Progenitor cell of endocrine pancreas (in vitro differentiated cells): ENCODE data around the gene STRADA. TPM values are rescaled to one million over a fixed set of nuclear protein-coding genes. Genes with fewer than 3 reads are reported as not detected.

Experiments
- DNase-seq: peaks from one replicate; pipeline ENCODE4 v3.0.0; 2021; ENCODE audit warnings: low spot score; ENCODE audit not compliant: unreplicated experiment
- H3K27ac Mint-ChIP-seq: 2 replicates; pipeline ENCODE4 v1.8.0; 2021; ENCODE audit warnings: mild to moderate bottlenecking, moderate library complexity, mixed read lengths
- H3K27me3 Mint-ChIP-seq: 2 replicates; pipeline ENCODE4 v1.8.0; 2021; ENCODE audit warnings: mixed read lengths
- H3K36me3 Mint-ChIP-seq: 2 replicates; pipeline ENCODE4 v1.8.0; 2022; ENCODE audit warnings: mixed read lengths; ENCODE audit not compliant: insufficient read depth
- H3K4me1 Mint-ChIP-seq: 2 replicates; pipeline ENCODE4 v1.8.0; 2021; ENCODE audit warnings: low read depth, mixed read lengths
- H3K4me3 Mint-ChIP-seq: 2 replicates; pipeline ENCODE4 v1.8.0; 2021; ENCODE audit warnings: low read depth, mild to moderate bottlenecking, moderate library complexity, mixed read lengths
- H3K9me3 Mint-ChIP-seq: 2 replicates; pipeline ENCODE4 v1.8.0; 2021; ENCODE audit warnings: low read depth, mixed read lengths
- CTCF ChIP-seq: fragments of 200-600 bp; sonication (generic); IDR thresholded peaks from one replicate; pipeline ENCODE4 v1.5.0; 2021; ENCODE audit warnings: antibody characterized with exemption, mild to moderate bottlenecking; ENCODE audit not compliant: unreplicated experiment
- total RNA-seq: library from RNA; stranded (reverse); gene quantifications from 2 replicates; pipeline ENCODE4 v1.2.1, GENCODE V29; 2021

STRADA gene
- total RNA-seq, 1 donor from 2014 or later, result 49.7 TPM

DNA sequence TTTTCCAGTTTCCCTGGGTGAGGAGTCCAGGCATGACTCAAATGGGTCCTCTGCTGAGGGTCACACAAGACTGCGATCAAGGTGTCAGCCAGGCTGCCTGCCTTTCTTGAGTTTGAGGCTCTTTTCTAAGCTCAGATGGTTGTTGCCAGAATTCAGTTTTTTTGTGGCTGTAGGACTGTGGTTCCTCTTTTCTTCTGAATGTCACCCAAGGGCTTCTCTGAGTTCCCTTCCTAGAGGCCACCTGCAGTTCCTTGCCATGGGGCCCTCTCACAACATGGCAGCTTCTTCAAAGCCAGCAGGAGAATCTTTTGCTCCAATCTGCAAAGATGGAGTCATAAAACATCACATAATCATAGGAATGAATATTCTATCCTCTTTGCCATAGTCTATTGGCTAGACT lies 59.2 kb downstream of the STRADA start:
- Mint-ChIP-seq H3K27ac (no peak overlapping the region), H3K4me3 (no peak overlapping the region)

GRCh38 chr17:63681530-63681929 lies 60.1 kb downstream of the STRADA start:
- Mint-ChIP-seq H3K27me3 (no peaks in the 10 kb centered on the region), H3K27ac (no peak overlapping the region), H3K4me3 (no peak overlapping the region), H3K36me3 (no peaks in the 10 kb centered on the region), H3K9me3 (no peaks in the 10 kb centered on the region), H3K4me1 (no peaks in the 10 kb centered on the region)
- no peak for TF ChIP-seq CTCF
- DNase-seq, result no peak

More for the DNA sequence above, 59.2 kb downstream of the STRADA start:
- Mint-ChIP-seq H3K9me3 (no peaks in the 10 kb centered on the region), H3K36me3 (no peaks in the 10 kb centered on the region), H3K27me3 (no peaks in the 10 kb centered on the region), H3K4me1 (no peaks in the 10 kb centered on the region)
- no peak for TF ChIP-seq CTCF
- no peak for DNase-seq

GRCh38 chr17:63680700-63681099 lies 60.9 kb downstream of the STRADA start:
- TF ChIP-seq CTCF, result no peak
- H3K36me3 Mint-ChIP-seq, result no peaks in the 10 kb centered on the region
- no peaks in the 10 kb centered on the region for H3K27me3 Mint-ChIP-seq
- no peak overlapping the region for H3K4me3 Mint-ChIP-seq
- DNase-seq, result no peak
- H3K4me1 Mint-ChIP-seq, result no peaks in the 10 kb centered on the region
- no peak overlapping the region for H3K27ac Mint-ChIP-seq
- H3K9me3 Mint-ChIP-seq, result no peaks in the 10 kb centered on the region

DNA sequence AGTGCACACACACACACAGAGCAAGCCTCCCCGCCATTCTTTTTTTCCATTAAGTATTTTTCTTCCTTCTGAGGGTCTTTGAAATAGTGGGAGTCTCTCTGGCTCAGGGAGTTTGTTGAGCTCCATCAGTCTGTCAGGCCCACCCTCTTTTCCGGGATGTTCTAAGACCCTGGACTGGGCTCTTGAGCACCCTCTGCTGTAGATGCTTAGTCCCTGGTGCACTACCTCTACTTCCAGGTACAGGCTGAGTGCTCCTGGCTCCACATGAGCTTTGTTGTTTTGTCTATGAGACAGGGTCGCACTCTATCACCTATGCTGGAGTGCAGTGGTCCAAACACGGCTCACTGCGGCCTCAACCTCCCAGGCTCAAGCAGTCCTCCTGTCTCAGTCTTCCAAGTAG lies 62.4 kb downstream of the STRADA start:
- H3K4me3 Mint-ChIP-seq, result no peak overlapping the region
- no peaks in the 10 kb centered on the region for H3K4me1 Mint-ChIP-seq
- no peak overlapping the region for H3K27ac Mint-ChIP-seq
- TF ChIP-seq CTCF, result peak; percentile 24
- H3K36me3 Mint-ChIP-seq, result peaks cover 3% of the 10 kb centered on the region
- no peaks in the 10 kb centered on the region for H3K9me3 Mint-ChIP-seq
- no peaks in the 10 kb centered on the region for H3K27me3 Mint-ChIP-seq
- no peak for DNase-seq

GRCh38 chr17:63676584-63676983 lies 65.0 kb downstream of the STRADA start:
- Mint-ChIP-seq H3K36me3 (peaks cover 3% of the 10 kb centered on the region), H3K4me1 (no peaks in the 10 kb centered on the region)

More at GRCh38 chr17:63676584-63676983, 65.0 kb downstream of the STRADA start:
- no peak overlapping the region for H3K4me3 Mint-ChIP-seq
- DNase-seq, result no peak
- H3K27ac Mint-ChIP-seq, result no peak overlapping the region
- no peak for TF ChIP-seq CTCF
- no peaks in the 10 kb centered on the region for H3K9me3 Mint-ChIP-seq
- no peaks in the 10 kb centered on the region for H3K27me3 Mint-ChIP-seq
